RWPE1 (cell line): ENCODE data around the gene VEGFD.

Source experiments
- CTCF ChIA-PET: fragments of 350-600 bp; sonication (Branson Sonifier 250); formaldehyde crosslinking; extraction: SDS; loops from one replicate; lab custom pipeline; 2021; lab: Yijun Ruan, JAX
- POLR2A ChIA-PET: fragments of 400-600 bp; formaldehyde crosslinking; extraction: SDS; loops from one replicate; lab custom pipeline; 2020; ENCODE audit warnings: antibody characterized with exemption; ENCODE audit not compliant: low non-redundant PET; lab: Yijun Ruan, JAX
- DNase-seq: peaks from one replicate; pipeline ENCODE4 v3.0.0; 2012; ENCODE audit warnings: low spot score
- H3K27ac ChIP-seq: fragments of 450-650 bp; 2 replicates; pipeline ENCODE4 v1.5.1; 2017
- CTCF ChIP-seq: fragments of 450-650 bp; conservative IDR thresholded peaks from 2 replicates; pipeline ENCODE4 v1.5.1; 2017; ENCODE audit warnings: low read depth, mild to moderate bottlenecking

Gene VEGFD

DNA sequence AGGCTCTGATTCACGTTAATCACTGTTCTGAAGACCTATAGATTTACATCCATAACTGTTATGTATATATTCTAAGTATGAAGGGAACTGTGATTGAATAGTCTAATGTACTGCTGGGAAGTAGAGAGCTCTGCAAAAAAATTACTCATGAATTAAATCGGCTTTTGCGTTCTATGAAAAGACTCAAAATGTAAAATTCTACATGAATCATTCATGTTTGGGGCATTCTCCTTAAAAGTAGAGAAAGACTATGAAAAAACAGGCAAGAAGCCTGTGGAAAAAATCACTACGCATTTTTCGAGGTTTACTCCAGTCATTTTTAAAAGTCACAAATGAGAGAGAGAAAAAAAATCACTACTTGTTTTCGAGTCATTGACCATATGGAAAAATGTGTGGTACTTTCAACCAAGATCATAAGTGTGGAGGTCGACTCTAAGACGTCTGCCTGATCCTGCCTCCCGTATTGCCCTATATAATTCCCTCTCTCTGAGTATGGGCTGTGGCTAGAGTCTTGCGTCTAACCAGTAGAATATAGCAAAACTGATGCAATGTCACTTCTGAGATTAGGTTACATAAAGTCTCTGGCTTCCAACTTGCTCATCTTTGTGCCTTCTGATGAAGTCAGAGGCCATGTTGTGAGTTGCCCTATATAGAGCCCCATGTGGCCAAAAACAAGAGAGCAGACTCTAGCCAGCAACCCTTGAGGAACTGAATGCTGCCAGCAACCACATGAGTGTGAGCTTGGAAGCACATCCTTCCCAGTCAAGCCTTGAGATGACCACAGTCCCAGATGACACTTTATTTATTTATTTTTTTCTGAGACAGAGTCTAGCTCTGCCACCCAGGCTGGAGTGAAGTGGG, 32.1 kb upstream of the VEGFD start:
- no peak for TF ChIP-seq CTCF
- no peak for DNase-seq
- POLR2A ChIA-PET, result no interaction called here
- CTCF ChIA-PET, result interaction anchor here (0.6 kb wide), 1 partner anchor 33 kb away, joined by 3 read pairs; no protein-coding TSS in a partner anchor
- H3K27ac ChIP-seq, result no peak overlapping the region

DNA sequence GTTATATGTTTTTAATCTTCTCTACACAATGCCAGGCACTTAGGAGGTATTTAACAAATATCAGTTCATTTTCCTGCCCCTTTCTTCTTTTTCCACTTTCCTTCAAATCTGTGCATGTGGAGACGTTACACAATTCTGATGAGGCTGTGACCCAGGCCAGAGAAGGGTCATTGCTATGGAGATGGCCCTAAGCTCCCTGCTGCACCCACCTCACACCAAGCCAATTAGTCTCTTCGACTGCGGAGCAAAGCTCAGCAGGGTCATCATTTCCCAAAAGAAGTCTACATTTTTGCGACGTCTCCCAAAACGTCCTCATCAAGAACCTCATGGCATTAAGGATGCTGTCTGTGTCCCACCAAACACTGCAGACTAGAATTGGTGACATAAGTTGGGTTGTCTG, 28.9 kb upstream of the VEGFD start:
- DNase-seq, result no peak
- POLR2A ChIA-PET, result no interaction called here
- CTCF ChIA-PET, result no interaction called here

DNA sequence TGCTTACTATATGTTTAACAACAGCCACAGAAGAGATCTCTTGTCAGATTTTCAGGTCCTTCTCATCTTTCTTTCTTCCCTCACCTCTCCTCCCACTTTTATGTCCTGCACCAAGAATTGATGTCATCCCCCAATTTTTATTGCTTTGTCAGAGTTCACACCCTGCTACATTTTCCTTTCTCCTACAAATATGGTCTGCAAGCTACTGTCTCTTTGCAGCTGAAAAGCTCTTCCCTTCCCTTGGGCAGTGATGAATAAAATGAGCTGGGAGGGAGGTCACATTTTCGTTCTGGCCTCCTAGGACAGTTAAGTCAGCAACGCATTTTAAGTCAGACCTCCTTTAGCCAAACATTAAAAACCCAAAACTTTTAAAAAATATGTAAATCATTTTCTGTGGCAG, 26.7 kb upstream of the VEGFD start:
- DNase-seq, result no peak
- ChIA-PET CTCF (no interaction called here), POLR2A (no interaction called here)
- H3K27ac ChIP-seq, result no peak overlapping the region
- no peak for TF ChIP-seq CTCF

More for the DNA sequence above, 28.9 kb upstream of the VEGFD start:
- no peak for TF ChIP-seq CTCF
- no peak overlapping the region for H3K27ac ChIP-seq

- CTCF ChIA-PET, result no interaction called here
- TF ChIP-seq CTCF, result no peak
- DNase-seq, result no peak
- POLR2A ChIA-PET, result no interaction called here
- no peak overlapping the region for H3K27ac ChIP-seq
Observed at GRCh38 chrX:15410430-15410829, 26.2 kb upstream of the VEGFD start.

DNA sequence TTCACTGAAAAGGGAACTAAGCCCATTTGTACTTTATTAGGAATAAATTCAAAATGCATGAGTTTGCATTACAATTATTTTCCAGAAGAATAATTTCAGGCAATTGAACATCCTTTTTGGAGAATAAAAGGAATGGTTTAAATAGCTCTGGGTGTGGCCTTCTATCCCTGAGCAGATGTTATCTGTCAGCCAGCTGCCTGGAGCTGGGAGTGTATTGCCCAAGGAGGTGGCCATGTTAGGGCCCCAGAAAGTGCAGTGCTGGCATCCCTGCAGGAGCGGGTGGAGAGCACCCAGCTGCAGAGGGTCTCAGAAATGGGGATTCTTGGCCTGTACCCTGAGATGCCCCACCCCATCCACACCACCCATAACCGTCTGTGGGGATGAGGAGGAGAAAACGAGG, 21.6 kb upstream of the VEGFD start:
- H3K27ac ChIP-seq, result no peak overlapping the region
- ChIA-PET CTCF (interaction anchor here (0.7 kb wide), 2 partner anchors 29 to 66 kb away, joined by 3 to 4 read pairs; no protein-coding TSS in a partner anchor), POLR2A (no interaction called here)
- no peak for TF ChIP-seq CTCF
- no peak for DNase-seq

DNA sequence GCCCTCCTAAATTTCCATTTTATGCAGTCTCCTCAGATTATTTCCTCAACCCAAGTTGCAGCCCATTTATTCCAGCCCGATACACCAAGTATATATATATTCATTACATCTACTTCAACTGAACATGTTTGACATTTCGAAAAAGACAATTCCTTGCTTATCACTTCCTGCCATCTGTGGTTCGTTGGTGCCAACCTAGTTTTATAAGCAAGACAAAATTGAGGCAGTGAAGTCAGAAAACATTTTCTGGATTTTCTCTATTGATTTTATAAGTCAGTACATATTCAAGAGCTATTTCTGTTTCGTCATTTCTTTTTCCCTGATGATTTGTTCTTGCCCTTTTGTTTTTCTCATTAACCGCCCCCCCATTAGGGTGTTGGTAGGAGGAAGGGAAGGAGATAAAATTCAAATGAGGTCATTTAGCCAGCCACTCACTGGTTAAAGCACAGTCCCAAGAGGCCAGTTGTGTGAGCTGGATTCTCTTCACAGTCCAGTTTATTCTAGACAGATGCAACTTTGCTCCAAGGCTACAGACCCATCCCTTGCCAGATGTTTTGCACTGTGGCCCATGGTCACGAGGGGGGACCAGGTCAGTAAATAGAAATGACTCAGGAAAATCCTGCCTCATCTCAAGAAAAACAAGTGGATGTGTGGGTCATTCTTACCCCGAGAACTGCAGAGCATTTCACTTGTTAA, 20.3 kb upstream of the VEGFD start:
- H3K27ac ChIP-seq, result no peak overlapping the region
- POLR2A ChIA-PET, result no interaction called here
- CTCF ChIA-PET, result interaction anchor here (0.6 kb wide), 1 partner anchor 133 kb away, joined by 4 read pairs; no protein-coding TSS in a partner anchor
- TF ChIP-seq CTCF, result no peak
- DNase-seq, result no peak
